Stomach (tissue), 4 donors: Measurements from ENCODE around the gene CEP250.

Experiments used
- EP300 ChIP-seq: sonication (generic); formaldehyde crosslinking; IDR thresholded peaks from one replicate; pipeline ENCODE4 v1.6.1; 2017; ENCODE audit warnings: antibody characterized with exemption
- POLR2A ChIP-seq, 4 donors: fragments of 450-650 bp; IDR thresholded peaks; one replicate each; pipeline ENCODE4 v1.6.1; 2016; ENCODE audit warnings: antibody characterized with exemption in 4 of 4, control low read depth in 2 of 4, mild to moderate bottlenecking in 1 of 4, moderate library complexity in 1 of 4
- POLR2AphosphoS5 ChIP-seq, 3 donors: sonication (generic); formaldehyde crosslinking; IDR thresholded peaks; one replicate each; pipeline ENCODE4 v1.6.1; 2016; ENCODE audit warnings: antibody characterized with exemption in 3 of 3
- TF ChIP-seq, protein P1 (sequence below), 7 experiments: fragments of 450-650 bp in 4 of 7; fragments of 200-600 bp in 3 of 7; sonication (generic) in 3 of 7; IDR thresholded peaks; one replicate each; pipeline ENCODE4 v1.5.1; 2016 to 2019; ENCODE audit warnings: antibody characterized with exemption in 7 of 7, control low read depth in 2 of 7, mild to moderate bottlenecking in 1 of 7

- TF ChIP-seq, protein P1, sequence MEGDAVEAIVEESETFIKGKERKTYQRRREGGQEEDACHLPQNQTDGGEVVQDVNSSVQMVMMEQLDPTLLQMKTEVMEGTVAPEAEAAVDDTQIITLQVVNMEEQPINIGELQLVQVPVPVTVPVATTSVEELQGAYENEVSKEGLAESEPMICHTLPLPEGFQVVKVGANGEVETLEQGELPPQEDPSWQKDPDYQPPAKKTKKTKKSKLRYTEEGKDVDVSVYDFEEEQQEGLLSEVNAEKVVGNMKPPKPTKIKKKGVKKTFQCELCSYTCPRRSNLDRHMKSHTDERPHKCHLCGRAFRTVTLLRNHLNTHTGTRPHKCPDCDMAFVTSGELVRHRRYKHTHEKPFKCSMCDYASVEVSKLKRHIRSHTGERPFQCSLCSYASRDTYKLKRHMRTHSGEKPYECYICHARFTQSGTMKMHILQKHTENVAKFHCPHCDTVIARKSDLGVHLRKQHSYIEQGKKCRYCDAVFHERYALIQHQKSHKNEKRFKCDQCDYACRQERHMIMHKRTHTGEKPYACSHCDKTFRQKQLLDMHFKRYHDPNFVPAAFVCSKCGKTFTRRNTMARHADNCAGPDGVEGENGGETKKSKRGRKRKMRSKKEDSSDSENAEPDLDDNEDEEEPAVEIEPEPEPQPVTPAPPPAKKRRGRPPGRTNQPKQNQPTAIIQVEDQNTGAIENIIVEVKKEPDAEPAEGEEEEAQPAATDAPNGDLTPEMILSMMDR (IDR thresholded peaks at IDR 0.05): no peak
- TF ChIP-seq POLR2A (IDR thresholded peaks at IDR 0.05) (no peak), POLR2AphosphoS5 (IDR thresholded peaks at IDR 0.05) (no peak), EP300 (no peak)
Observed at GRCh38 chr20:35421322-35421721, 34.1 kb upstream of the CEP250 start.
